K562 (cell line): ENCODE data around the gene NUAK1. TPM values are rescaled to one million over a fixed set of nuclear protein-coding genes. Genes with fewer than 3 reads are reported as not detected.

Source experiments
- ATAC-seq: fragments of 200-7000 bp; cut with Tn5 transposase; 3 replicates; pipeline ENCODE4 v1.9.1; 2020; ENCODE audit warnings: moderate library complexity
- BruUV-seq: library from RNA; stranded (reverse); fragments of 400-500 nt; replicated peaks from 2 replicates; lab custom pipeline; 2021; lab: Mats Ljungman, UMichigan
- CTCF ChIA-PET: fragments of 300-600 bp; formaldehyde crosslinking; extraction: SDS; loops from one replicate; lab custom pipeline; 2021; ENCODE audit warnings: low intra/inter-chr PET ratio; lab: Yijun Ruan, JAX
- POLR2A ChIA-PET: fragments of 300-600, 350-650 bp; sonication (Branson Sonifier 250); formaldehyde crosslinking; extraction: SDS; loops from one replicate; lab custom pipeline; 2021; ENCODE audit warnings: antibody characterized with exemption, inconsistent platforms; lab: Yijun Ruan, JAX
- DNase-seq, 4 experiments: peaks; one replicate each; pipeline versions ENCODE4 v3.0.0 to v3.0.0-alpha.2; 2011 to 2018; ENCODE audit warnings: low spot score in 3 of 4, mixed read lengths in 3 of 4; ENCODE audit errors: extremely low read depth in 1 of 4
- FAIRE-seq: peaks from 2 replicates; lab custom pipeline; 2011; peaks lifted over from hg19 to GRCh38; lab: Jason Lieb, UNC
- H2AFZ ChIP-seq: 2 replicates; pipeline ENCODE4 v1.6.0; 2011; ENCODE audit warnings: low read depth, low read length, control low read depth, inconsistent platforms
- H3K27ac ChIP-seq: fragments of 200-600 bp; 3 replicates; pipeline ENCODE4 v1.8.0; 2011; ENCODE audit warnings: low read depth, mild to moderate bottlenecking, control low read depth, inconsistent platforms, low read length, moderate library complexity, mixed read lengths; ENCODE audit errors: extremely low read depth
- H3K27me3 ChIP-seq, 2 experiments: fragments of 300-600 bp in 1 of 2; 2 replicates in 1 of 2; 3 replicates in 1 of 2; pipeline versions ENCODE4 v1.6.0 to v1.8.0; 2011; ENCODE audit warnings: inconsistent platforms in 2 of 2, low read length in 2 of 2, mild to moderate bottlenecking in 1 of 2, mixed read lengths in 1 of 2, moderate library complexity in 1 of 2; ENCODE audit not compliant: control insufficient read depth in 2 of 2, insufficient read depth in 2 of 2
- H3K36me3 ChIP-seq: fragments of 300-600 bp; 3 replicates; pipeline ENCODE4 v1.8.0; 2011; ENCODE audit warnings: mild to moderate bottlenecking, low read length, inconsistent platforms; ENCODE audit not compliant: control insufficient read depth, insufficient read depth
- H3K4me1 ChIP-seq, 2 experiments: fragments of 200-600 bp in 1 of 2; replicated peaks in 1 of 2; 2 replicates in 1 of 2; 3 replicates in 1 of 2; pipeline versions ENCODE4 v1.5.1 to v1.8.0; 2011; ENCODE audit warnings: inconsistent platforms in 2 of 2, low read length in 2 of 2, mild to moderate bottlenecking in 1 of 2, mixed read lengths in 1 of 2, moderate library complexity in 1 of 2; ENCODE audit not compliant: control insufficient read depth in 2 of 2, insufficient read depth in 2 of 2
- H3K4me2 ChIP-seq: 2 replicates; pipeline ENCODE4 v1.6.1; 2011; ENCODE audit warnings: low read length, control low read depth, inconsistent platforms, mixed read lengths; ENCODE audit not compliant: insufficient read depth
- H3K4me3 ChIP-seq: fragments of 200-600 bp; sonication (generic), shearing (Covaris generic); 2 replicates; pipeline ENCODE4 v1.5.1; 2016; ENCODE audit warnings: control low read depth, inconsistent platforms
- H3K79me2 ChIP-seq: fragments of 200-600 bp; 3 replicates; pipeline ENCODE4 v1.8.0; 2011; ENCODE audit warnings: low read length, inconsistent platforms; ENCODE audit not compliant: control insufficient read depth, insufficient read depth
- H3K9ac ChIP-seq, 2 experiments: 2 replicates each; pipeline versions ENCODE4 v1.6.0 to v1.6.1; 2011; ENCODE audit warnings: low read depth in 2 of 2, low read length in 2 of 2, control low read depth in 1 of 2, inconsistent platforms in 1 of 2, mild to moderate bottlenecking in 1 of 2, mixed read lengths in 1 of 2; ENCODE audit not compliant: insufficient read depth in 1 of 2
- H3K9me1 ChIP-seq: one replicate; pipeline ENCODE4 v1.6.0; 2011; ENCODE audit warnings: inconsistent platforms, mild to moderate bottlenecking, low read length, moderate library complexity; ENCODE audit not compliant: control insufficient read depth, insufficient read depth
- H3K9me3 ChIP-seq: replicated peaks from 2 replicates; pipeline ENCODE4 v1.5.1; 2011; ENCODE audit warnings: low read depth, low read length, inconsistent platforms; ENCODE audit not compliant: control insufficient read depth, insufficient read depth
- H4K20me1 ChIP-seq: replicated peaks from 2 replicates; pipeline ENCODE4 v1.6.1; 2011; ENCODE audit warnings: low read length, inconsistent platforms, mixed read lengths; ENCODE audit not compliant: control insufficient read depth, insufficient read depth
- CREB3L1 ChIP-seq: fragments of 450-650 bp; IDR thresholded peaks from 2 replicates; pipeline ENCODE4 v1.6.1; 2014; ENCODE audit warnings: low read depth, mild to moderate bottlenecking, moderate library complexity, borderline replicate concordance
- DIDO1 ChIP-seq: fragments of 450-650 bp; IDR thresholded peaks from 2 replicates; pipeline ENCODE4 v1.6.1; 2016; ENCODE audit warnings: low read depth, missing biosample characterization, missing genetic modification characterization
- E4F1 ChIP-seq: fragments of 250-450 bp; sonication (Bioruptor Pico); IDR thresholded peaks from 2 replicates; pipeline ENCODE4 v1.5.0; 2021; ENCODE audit warnings: mild to moderate bottlenecking, borderline replicate concordance
- KLF16 ChIP-seq: IDR thresholded peaks from 2 replicates; pipeline ENCODE4 v1.6.1; 2016; ENCODE audit warnings: antibody characterized with exemption
- PRPF4 ChIP-seq: fragments of 200-400 bp; formaldehyde crosslinking; IDR thresholded peaks from one replicate; pipeline ENCODE4 v1.6.1; 2017; ENCODE audit warnings: low read length, low read depth, mild to moderate bottlenecking; ENCODE audit not compliant: insufficient read depth, poor library complexity, severe bottlenecking
- PTBP1 ChIP-seq: fragments of 200-400 bp; formaldehyde crosslinking; IDR thresholded peaks from 2 replicates; pipeline ENCODE4 v1.6.1; 2017; ENCODE audit warnings: low read depth, low read length
- SIRT6 ChIP-seq: IDR thresholded peaks from one replicate; pipeline ENCODE4 v1.6.1; 2012; ENCODE audit warnings: low read depth, mild to moderate bottlenecking, control low read depth, inconsistent platforms, low read length, moderate library complexity
- STAG1 ChIP-seq: sonication (generic); formaldehyde crosslinking; IDR thresholded peaks from 2 replicates; pipeline ENCODE4 v1.5.0; 2020; ENCODE audit warnings: missing genetic modification reagents, borderline replicate concordance
- STAT5B ChIP-seq: fragments of 250-450 bp; sonication (Bioruptor Pico); IDR thresholded peaks from 2 replicates; pipeline ENCODE4 v1.8.0; 2021; ENCODE audit warnings: mild to moderate bottlenecking, inconsistent platforms
- TAF9B ChIP-seq: fragments of 450-650 bp; IDR thresholded peaks from 2 replicates; pipeline ENCODE4 v1.6.1; 2018; ENCODE audit warnings: mild to moderate bottlenecking; ENCODE audit not compliant: partially characterized antibody
- TCFL5 ChIP-seq: fragments of 250-450 bp; sonication (Bioruptor Pico); conservative IDR thresholded peaks from 2 replicates; pipeline ENCODE4 v1.6.1; 2021; ENCODE audit warnings: mild to moderate bottlenecking, moderate library complexity, matching md5 sums
- TFAP4 ChIP-seq: sonication (generic); formaldehyde crosslinking; IDR thresholded peaks from 2 replicates; pipeline ENCODE4 v1.8.0; 2022; ENCODE audit warnings: missing genetic modification reagents, mild to moderate bottlenecking, moderate library complexity, borderline replicate concordance
- ZBED1 ChIP-seq: IDR thresholded peaks from 2 replicates; pipeline ENCODE4 v1.6.1; 2014
- ZBTB17 ChIP-seq: fragments of 450-650 bp; formaldehyde crosslinking; IDR thresholded peaks from 2 replicates; pipeline ENCODE4 v1.4.0; 2020; ENCODE audit warnings: mild to moderate bottlenecking
- ZBTB49 ChIP-seq: sonication (generic); formaldehyde crosslinking; IDR thresholded peaks from 2 replicates; pipeline ENCODE4 v1.8.0; 2022; ENCODE audit warnings: missing genetic modification reagents, mild to moderate bottlenecking, borderline replicate concordance
- ZNF282 ChIP-seq: sonication (generic); formaldehyde crosslinking; IDR thresholded peaks from 2 replicates; pipeline ENCODE4 v1.8.1; 2023; ENCODE audit warnings: missing genetic modification reagents
- ZNF3 ChIP-seq: fragments of 250-450 bp; sonication (Bioruptor Pico); IDR thresholded peaks from 2 replicates; pipeline ENCODE4 v1.5.0; 2021; ENCODE audit warnings: mild to moderate bottlenecking, moderate library complexity
- WGBS: fragments of 100-300 bp; shearing (Covaris generic); methylation state at CpG from one replicate; pipeline ENCODE4 v1.1.6; 2016; ENCODE audit warnings: low coverage, mixed read lengths; ENCODE audit not compliant: insufficient coverage; ENCODE audit errors: missing lambda C conversion rate; 5-methylcytosine and 5-hydroxymethylcytosine counted together
- in situ Hi-C: fragments of 300-500 bp; cut with MboI; formaldehyde crosslinking; loops from 4 replicates; pipeline ENCODE4 v1.15.0; 2018; ENCODE audit warnings: inconsistent platforms, mixed read lengths
- intact Hi-C: fragments of 100-400 bp; cut with micrococcal nuclease; formaldehyde crosslinking; loops from 2 replicates; pipeline ENCODE4 v1.14.2; 2022
- polyA plus RNA-seq, 8 experiments: library from polyadenylated mRNA; depleted of rRNA in 4 of 8; stranded (reverse) in 5 of 8; unstranded in 3 of 8; fragments of >200 nt; fragmentation: Nextera tagmentation in 2 of 8; fragmentation: Illumina TruSeq in 1 of 8; extraction: Ambion mirVana in 2 of 8; extraction: Trizol in 1 of 8; gene quantifications; 2 replicates each; pipeline versions ENCODE4 v1.2.1 to v1.2.3, GENCODE V29; 2011 to 2014; ENCODE audit warnings: inconsistent platforms in 1 of 8, missing spikeins in 1 of 8
- total RNA-seq, 7 experiments: library from RNA; depleted of rRNA in 6 of 7; stranded (reverse); fragments of >200 nt in 6 of 7; fragmentation: Illumina TruSeq in 2 of 7; extraction: Trizol in 2 of 7; gene quantifications; 2 replicates each; pipeline versions ENCODE4 v1.2.1 to v1.2.3, GENCODE V29; 2011 to 2021; ENCODE audit warnings: low replicate concordance in 1 of 7

The NUAK1 gene
- total and polyA plus RNA-seq, 9 of the 15 experiments (the other 6 are each of a cell fraction or from before 2014, with no cell fraction given): 0.02 TPM; not detected in 8

GRCh38 chr12:106065506-106065905 is 73.2 kb downstream of the NUAK1 start (continued):
- TF ChIP-seq PTBP1 (no peak), TAF9B (no peak), ZBTB17 (CRISPR knock-in tag) (no peak), ZNF3 (CRISPR knock-in tag) (no peak), CREB3L1 (no peak), ZNF282 (no peak), ZBTB49 (no peak), STAG1 (no peak), TCFL5 (CRISPR knock-in tag) (no peak)

GRCh38 chr12:106064721-106065021 is 74.1 kb downstream of the NUAK1 start:
- no peaks in the 10 kb centered on the region for H4K20me1 ChIP-seq
- H3K9me3 ChIP-seq: no peaks in the 10 kb centered on the region
- no peaks in the 10 kb centered on the region for H3K79me2 ChIP-seq
- H3K4me2 ChIP-seq: no peak overlapping the region
- WGBS: 7% methylated on average over 2 of the region's 2 CpGs
- BruUV-seq: no TSS peak
- H2AFZ ChIP-seq: no peak overlapping the region
- no peak for DNase-seq
- H3K9me1 ChIP-seq: no peaks in the 10 kb centered on the region
- in situ Hi-C loops: no loop called here
- ChIA-PET CTCF (no interaction called here), POLR2A (no interaction called here)
- intact Hi-C loops: no loop called here
- H3K27ac ChIP-seq: no peak overlapping the region
- no peaks in the 10 kb centered on the region for H3K4me1 ChIP-seq
- no peak overlapping the region for H3K4me3 ChIP-seq
- no peaks in the 10 kb centered on the region for H3K36me3 ChIP-seq
- no peak for ATAC-seq
- H3K9ac ChIP-seq: no peak overlapping the region
- peaks cover 2 to 17% of the 10 kb centered on the region in 2 experiments; a peak in 1 of 5 replicates for H3K27me3 ChIP-seq
- FAIRE-seq: no peak
- TF ChIP-seq TFAP4 (CRISPR knock-in tag) (no peak), KLF16 (no peak), DIDO1 (tag) (no peak), SIRT6 (no peak), E4F1 (CRISPR knock-in tag) (no peak), STAT5B (CRISPR knock-in tag) (no peak), PRPF4 (no peak), ZBED1 (no peak)
